Spleen (tissue), 11 donors: Measurements from ENCODE around the gene IL26. TPM values are rescaled to one million over a fixed set of nuclear protein-coding genes. Genes with fewer than 3 reads are reported as not detected.
"Not testable (repeated sequence)": the region's sequence is repeated elsewhere in the genome, so short reads cannot be mapped to it uniquely, and the experiment has no call there.

Experiments
- DNase-seq: peaks from one replicate; pipeline ENCODE4 v3.0.0-alpha.2; 2020
- H3K27ac ChIP-seq, 8 donors: fragments of 200-600 bp; sonication (generic) in 7 of 8; 1 replicate in 4 of 8; 2 replicates in 4 of 8; pipeline versions ENCODE4 v1.5.0 to v1.8.0; 2016 to 2021; ENCODE audit warnings: inconsistent platforms in 4 of 8, mild to moderate bottlenecking in 4 of 8, moderate library complexity in 1 of 8
- H3K27me3 ChIP-seq, 7 donors: fragments of 200-600 bp; sonication (generic) in 6 of 7; replicated peaks in 1 of 7; 1 replicate in 4 of 7; 2 replicates in 3 of 7; pipeline versions ENCODE4 v1.5.0 to v1.8.0; 2016 to 2021; ENCODE audit warnings: inconsistent platforms in 3 of 7, mild to moderate bottlenecking in 1 of 7
- H3K36me3 ChIP-seq, 6 donors: fragments of 200-600 bp; sonication (generic) in 5 of 6; 1 replicate in 4 of 6; 2 replicates in 2 of 6; pipeline versions ENCODE4 v1.5.0 to v1.8.0; 2016 to 2021; ENCODE audit warnings: inconsistent platforms in 2 of 6
- H3K4me1 ChIP-seq, 6 donors: fragments of 200-600 bp; sonication (generic) in 5 of 6; 1 replicate in 3 of 6; 2 replicates in 3 of 6; pipeline versions ENCODE4 v1.5.0 to v1.8.0; 2016 to 2021; ENCODE audit warnings: inconsistent platforms in 3 of 6
- H3K4me3 ChIP-seq, 8 donors: fragments of 200-600 bp; sonication (generic) in 7 of 8; 1 replicate in 4 of 8; 2 replicates in 4 of 8; pipeline versions ENCODE4 v1.5.0 to v1.8.0; 2016 to 2021; ENCODE audit warnings: inconsistent platforms in 4 of 8, mild to moderate bottlenecking in 4 of 8, moderate library complexity in 2 of 8
- H3K9me3 ChIP-seq, 8 donors: fragments of 200-600 bp; sonication (generic) in 7 of 8; 1 replicate in 4 of 8; 2 replicates in 4 of 8; pipeline versions ENCODE4 v1.5.0 to v1.8.0; 2016 to 2021; ENCODE audit warnings: inconsistent platforms in 4 of 8
- POLR2A ChIP-seq, 3 donors: fragments of 450-650 bp; IDR thresholded peaks; one replicate each; pipeline ENCODE4 v1.5.1; 2017; ENCODE audit warnings: antibody characterized with exemption in 3 of 3, mild to moderate bottlenecking in 1 of 3
- POLR2AphosphoS5 ChIP-seq, 3 donors: sonication (generic); formaldehyde crosslinking; IDR thresholded peaks; one replicate each; pipeline ENCODE4 v1.5.1; 2017; ENCODE audit warnings: antibody characterized with exemption in 3 of 3
- WGBS, 5 donors: extraction: QIAGEN DNeasy Blood & Tissue Kit in 3 of 5; methylation state at CpG; one replicate each; pipeline versions ENCODE4 v1.1.5 to v1.1.7; 2013 to 2018; 5-methylcytosine and 5-hydroxymethylcytosine counted together
- intact Hi-C: fragments of 100-400 bp; cut with DNase I; formaldehyde crosslinking; loops from one replicate; pipeline ENCODE4 v1.15.0; 2023; ENCODE audit warnings: low total_unique reads
- polyA plus RNA-seq, 3 donors: library from polyadenylated mRNA; stranded (reverse); fragments of 200-250 nt; gene quantifications; one replicate each; pipeline ENCODE4 v1.2.1, GENCODE V29; 2013
- total RNA-seq, 7 donors: library from RNA; depleted of rRNA in 3 of 7; stranded (reverse); fragments of >200 nt in 3 of 7; fragmentation: NEBNext Ultra II Directional in 4 of 7; extraction: Animal tissue kit (Norgen Biotek cat#: 25700) in 4 of 7; gene quantifications; one replicate each; pipeline versions ENCODE4 v1.1.0 to v1.2.1, GENCODE V29; 2016 to 2021
- TF ChIP-seq, protein P1 (sequence below), 11 experiments: fragments of 200-600 bp in 7 of 11; fragments of 450-650 bp in 4 of 11; sonication (generic) in 4 of 11; IDR thresholded peaks in 8 of 11; conservative IDR thresholded peaks in 3 of 11; 1 replicate in 7 of 11; 2 replicates in 4 of 11; pipeline versions ENCODE4 v1.4.0 to v1.8.0; 2016 to 2021; ENCODE audit warnings: antibody characterized with exemption in 11 of 11, inconsistent platforms in 4 of 11, mild to moderate bottlenecking in 1 of 11
- donor health status: healthy with polysubstance abuse.
- donor health status: DM: no; HTN: no; CAD: no; lungs with moderate emphysema.
- donor health status: DM: no; HTN: no; CAD: no.
- donor health status: Bipolar disorder and iron deficiency.
- donor health status: healthy.
- donor health status: DM: no; HTN: no; CAD: no.
- donor health status: DM: yes; HTN: yes; CAD: no.

IL26 gene
- total and polyA plus RNA-seq, 10 donors = 0.27 TPM; not detected in 9

DNA sequence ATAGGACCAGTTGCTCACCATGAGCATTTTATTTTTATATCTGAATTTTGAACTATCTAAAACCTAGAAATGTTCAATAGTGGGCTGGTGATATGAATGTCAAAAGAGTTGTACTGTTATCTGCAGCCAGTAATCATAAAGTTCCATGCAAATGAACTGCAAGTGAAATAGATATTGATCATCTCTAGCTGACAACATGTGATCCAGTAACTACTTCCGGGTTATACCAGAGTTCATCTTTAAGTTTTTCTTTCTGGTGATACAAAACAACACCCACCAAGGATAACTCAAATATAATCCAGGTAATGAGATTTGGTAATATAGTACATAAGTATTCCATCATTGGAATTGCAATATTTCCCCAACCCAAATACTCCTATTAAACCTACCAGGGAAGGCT, 4.1 kb downstream of the IL26 start:
- Histone ChIP-seq H3K4me1 (peaks cover 6 to 17% (median 13%) of the 10 kb centered on the region in 6 donors), H3K27ac (no peak overlapping the region), H3K27me3 (peaks cover 0 to 11% (median 0%) of the 10 kb centered on the region in 7 donors), H3K4me3 (no peak overlapping the region), H3K36me3 (no peaks in the 10 kb centered on the region), H3K9me3 (no peaks in the 10 kb centered on the region)
- 90 to 97% (median 93%) methylated on average over 1 of the region's 1 CpG for WGBS, 5 donors
- no peak for DNase-seq
- TF ChIP-seq, protein P1, sequence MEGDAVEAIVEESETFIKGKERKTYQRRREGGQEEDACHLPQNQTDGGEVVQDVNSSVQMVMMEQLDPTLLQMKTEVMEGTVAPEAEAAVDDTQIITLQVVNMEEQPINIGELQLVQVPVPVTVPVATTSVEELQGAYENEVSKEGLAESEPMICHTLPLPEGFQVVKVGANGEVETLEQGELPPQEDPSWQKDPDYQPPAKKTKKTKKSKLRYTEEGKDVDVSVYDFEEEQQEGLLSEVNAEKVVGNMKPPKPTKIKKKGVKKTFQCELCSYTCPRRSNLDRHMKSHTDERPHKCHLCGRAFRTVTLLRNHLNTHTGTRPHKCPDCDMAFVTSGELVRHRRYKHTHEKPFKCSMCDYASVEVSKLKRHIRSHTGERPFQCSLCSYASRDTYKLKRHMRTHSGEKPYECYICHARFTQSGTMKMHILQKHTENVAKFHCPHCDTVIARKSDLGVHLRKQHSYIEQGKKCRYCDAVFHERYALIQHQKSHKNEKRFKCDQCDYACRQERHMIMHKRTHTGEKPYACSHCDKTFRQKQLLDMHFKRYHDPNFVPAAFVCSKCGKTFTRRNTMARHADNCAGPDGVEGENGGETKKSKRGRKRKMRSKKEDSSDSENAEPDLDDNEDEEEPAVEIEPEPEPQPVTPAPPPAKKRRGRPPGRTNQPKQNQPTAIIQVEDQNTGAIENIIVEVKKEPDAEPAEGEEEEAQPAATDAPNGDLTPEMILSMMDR (IDR thresholded peaks at IDR 0.05 in 8 of 11, conservative IDR thresholded peaks at IDR 0.05 in 3 of 11) = no peak
- TF ChIP-seq POLR2A (IDR thresholded peaks at IDR 0.05) = no peak
- TF ChIP-seq POLR2AphosphoS5 (IDR thresholded peaks at IDR 0.05) = no peak
- intact Hi-C loops = no loop called here

DNA sequence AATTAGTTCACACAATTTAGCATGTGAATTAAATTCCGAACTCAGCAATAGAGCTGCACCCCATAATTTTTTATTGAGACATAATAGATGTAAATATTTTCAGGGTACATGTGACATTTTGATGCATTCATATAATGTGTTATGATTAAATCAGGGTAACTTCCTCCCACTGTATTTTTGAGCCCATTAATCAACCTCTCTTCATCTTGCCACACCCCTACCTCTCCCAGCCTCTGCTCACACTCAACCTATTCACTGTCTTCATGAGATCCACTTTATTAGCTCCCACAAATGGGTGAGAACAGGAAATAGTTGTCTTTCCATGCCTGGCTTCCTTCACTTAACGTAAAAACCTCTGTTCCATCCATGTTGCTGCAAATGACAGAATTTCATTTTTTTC, 14.7 kb downstream of the IL26 start:
- Histone ChIP-seq H3K36me3 (no peaks in the 10 kb centered on the region), H3K27ac (no peak overlapping the region), H3K9me3 (no peaks in the 10 kb centered on the region), H3K4me1 (no peaks in the 10 kb centered on the region), H3K4me3 (no peak overlapping the region), H3K27me3 (peaks cover 0 to 13% (median 0%) of the 10 kb centered on the region in 7 donors)
- 83 to 92% (median 88%) methylated on average over 2 of the region's 2 CpGs for WGBS, 5 donors
- intact Hi-C loops = no loop called here
- TF ChIP-seq, protein P1 (IDR thresholded peaks at IDR 0.05 in 8 of 11, conservative IDR thresholded peaks at IDR 0.05 in 3 of 11) = no peak
- TF ChIP-seq POLR2A (IDR thresholded peaks at IDR 0.05) (no peak), POLR2AphosphoS5 (IDR thresholded peaks at IDR 0.05) (no peak)
- no peak for DNase-seq

DNA sequence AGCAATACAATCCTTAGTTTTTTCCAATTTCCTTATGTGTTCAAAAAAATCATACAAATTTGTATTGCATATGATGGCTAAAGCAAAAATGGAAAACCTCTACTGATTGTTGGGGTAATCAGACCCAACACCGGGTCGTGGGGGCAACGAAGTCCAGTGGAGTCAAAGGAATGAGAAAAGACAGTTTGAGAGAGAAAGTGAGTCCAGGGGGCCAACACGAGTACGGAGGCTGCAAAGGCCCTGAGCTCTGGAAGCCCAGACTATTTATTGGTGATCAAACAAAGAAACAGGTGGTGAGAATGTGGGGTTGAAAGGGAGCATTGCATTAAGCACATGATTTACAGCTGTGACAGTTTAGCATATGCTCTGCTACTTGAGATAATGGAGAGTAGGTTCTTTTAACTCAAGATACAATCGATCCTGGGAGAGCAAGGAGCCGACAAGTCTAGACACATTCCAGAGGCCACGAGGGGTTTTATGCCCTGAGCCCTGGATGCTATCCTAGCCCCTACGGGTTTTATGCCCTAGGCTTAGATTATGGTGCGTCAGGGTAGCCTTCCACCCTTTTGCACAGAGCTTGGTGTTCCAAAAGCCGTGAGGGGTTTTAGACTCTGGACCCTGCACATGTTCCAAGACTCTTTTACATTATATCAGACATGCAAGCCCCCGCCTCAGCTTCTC, 16.4 kb downstream of the IL26 start:
- 58 to 77% (median 76%) methylated on average over 10 to 12 of the region's 12 CpGs for WGBS, 5 donors

DNA sequence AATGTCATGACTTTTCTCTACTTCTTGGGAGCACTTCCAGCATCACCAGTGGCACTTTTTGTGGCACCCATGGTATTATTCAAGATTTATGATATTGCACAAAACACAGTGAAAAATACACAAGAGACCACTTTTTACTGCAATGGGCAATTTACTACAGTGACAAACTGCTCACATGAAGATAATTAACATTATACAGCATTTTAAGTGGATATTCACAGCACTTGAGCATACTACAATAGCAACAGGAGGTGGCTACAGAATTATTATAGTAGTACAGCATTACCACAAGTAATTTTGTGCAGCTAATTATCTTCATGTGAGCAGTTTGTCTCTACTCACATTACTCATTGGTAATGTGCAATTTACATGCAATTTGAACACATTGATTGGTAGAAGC, 18.3 kb downstream of the IL26 start:
- DNase-seq = no peak
- TF ChIP-seq POLR2AphosphoS5 (IDR thresholded peaks at IDR 0.05) = no peak
- H3K9me3 ChIP-seq = no peaks in the 10 kb centered on the region
- H3K27ac ChIP-seq = no peak overlapping the region
- peaks cover 0 to 6% (median 0%) of the 10 kb centered on the region in 6 donors for H3K4me1 ChIP-seq
- H3K27me3 ChIP-seq = peaks cover 0 to 4% (median 0%) of the 10 kb centered on the region in 7 donors
- no peak overlapping the region for H3K4me3 ChIP-seq
- intact Hi-C loops = no loop called here
- H3K36me3 ChIP-seq = no peaks in the 10 kb centered on the region

More for the DNA sequence above, 16.4 kb downstream of the IL26 start:
- H3K27me3 ChIP-seq, H3K4me1 ChIP-seq, H3K27ac ChIP-seq, H3K36me3 ChIP-seq, H3K9me3 ChIP-seq, DNase-seq, intact Hi-C loops, H3K4me3 ChIP-seq: not testable (repeated sequence)

- H3K27ac ChIP-seq = no peak overlapping the region
- H3K9me3 ChIP-seq = no peaks in the 10 kb centered on the region
- no peaks in the 10 kb centered on the region for H3K36me3 ChIP-seq
- TF ChIP-seq, protein P1 (IDR thresholded peaks at IDR 0.05 in 8 of 11, conservative IDR thresholded peaks at IDR 0.05 in 3 of 11) = no peak
- TF ChIP-seq POLR2A (IDR thresholded peaks at IDR 0.05) = no peak
- TF ChIP-seq POLR2AphosphoS5 (IDR thresholded peaks at IDR 0.05) = no peak
- peaks cover 0 to 4% (median 0%) of the 10 kb centered on the region in 7 donors for H3K27me3 ChIP-seq
- DNase-seq = no peak
- WGBS, 5 donors = 9 to 38% (median 29%) methylated on average over 1 of the region's 1 CpG
- H3K4me3 ChIP-seq = no peak overlapping the region
- intact Hi-C loops = no loop called here
- H3K4me1 ChIP-seq = peaks cover 0 to 6% (median 0%) of the 10 kb centered on the region in 6 donors
These were observed 19.2 kb downstream of the IL26 start for GRCh38 chr12:68206446-68206845.
